ENCODE data around the gene SUPT3H.

The SUPT3H gene

GRCh38 chr6:45375449-45375848 is 2.3 kb downstream of the SUPT3H start:
- no peaks in the 10 kb centered on the region for H3K27me3 ChIP-seq (replicated peaks in 2 of 5; ENCODE audit: control insufficient read depth in 4 of 5, insufficient read depth in 5 of 5, low read length in 4 of 5)
- DNase-seq: no peak
- H3K27ac ChIP-seq (ENCODE audit: insufficient read depth in 1 of 2, low read depth in 1 of 2, low read length in 2 of 2, poor library complexity in 1 of 2, severe bottlenecking in 2 of 2): no peak overlapping the region
- no peaks in the 10 kb centered on the region for H3K9me3 ChIP-seq (ENCODE audit: control extremely low read depth in 1 of 5, control insufficient read depth in 4 of 5, insufficient read depth in 2 of 5, low read depth in 1 of 5, low read length in 4 of 5)
- POLR2A ChIA-PET: no interaction called here
- WGBS (ENCODE audit: insufficient coverage): 100% methylated on average over 1 of the region's 3 CpGs
- H3K4me1 ChIP-seq (ENCODE audit: control extremely low read depth in 1 of 4, control insufficient read depth in 4 of 4, insufficient read depth in 4 of 4, low read length in 3 of 4): peaks cover 9 to 24% (median 14%) of the 10 kb centered on the region in 4 experiments
- H3K36me3 ChIP-seq (ENCODE audit: control insufficient read depth in 4 of 4, insufficient read depth in 4 of 4, low read length in 3 of 4): no peaks in the 10 kb centered on the region
- no peak overlapping the region for H3K4me3 ChIP-seq (ENCODE audit: control insufficient read depth in 1 of 7, extremely low read depth in 1 of 7, insufficient read depth in 4 of 7, low read depth in 2 of 7, low read length in 6 of 7)
- CTCF ChIA-PET: interaction anchor here (0.6 to 1.1 kb wide), 4 partner anchors 8 to 729 kb away, joined by 3 to 4 read pairs (median 4); no protein-coding TSS in a partner anchor

- Histone ChIP-seq H3K4me1 (ENCODE audit: control extremely low read depth in 1 of 4, control insufficient read depth in 4 of 4, insufficient read depth in 4 of 4, low read length in 3 of 4) (peaks cover 6 to 19% (median 12%) of the 10 kb centered on the region in 4 experiments), H3K4me3 (ENCODE audit: control insufficient read depth in 1 of 7, extremely low read depth in 1 of 7, insufficient read depth in 4 of 7, low read depth in 2 of 7, low read length in 6 of 7) (no peak overlapping the region), H3K27ac (ENCODE audit: insufficient read depth in 1 of 2, low read depth in 1 of 2, low read length in 2 of 2, poor library complexity in 1 of 2, severe bottlenecking in 2 of 2) (no peak overlapping the region), H3K36me3 (ENCODE audit: control insufficient read depth in 4 of 4, insufficient read depth in 4 of 4, low read length in 3 of 4) (no peaks in the 10 kb centered on the region), H3K9me3 (ENCODE audit: control extremely low read depth in 1 of 5, control insufficient read depth in 4 of 5, insufficient read depth in 2 of 5, low read depth in 1 of 5, low read length in 4 of 5) (no peaks in the 10 kb centered on the region), H3K27me3 (replicated peaks in 2 of 5; ENCODE audit: control insufficient read depth in 4 of 5, insufficient read depth in 5 of 5, low read length in 4 of 5) (no peaks in the 10 kb centered on the region)
- ChIA-PET POLR2A (no interaction called here), CTCF (no interaction called here)
- DNase-seq: no peak
- WGBS (ENCODE audit: insufficient coverage): no CpG with 5 or more reads among the region's 3 CpGs
These were observed 5.7 kb downstream of the SUPT3H start for GRCh38 chr6:45371924-45372573.

GRCh38 chr6:45369870-45370269 is 7.9 kb downstream of the SUPT3H start:
- Histone ChIP-seq H3K4me3 (ENCODE audit: control insufficient read depth in 1 of 7, extremely low read depth in 1 of 7, insufficient read depth in 4 of 7, low read depth in 2 of 7, low read length in 6 of 7) (no peak overlapping the region), H3K4me1 (ENCODE audit: control extremely low read depth in 1 of 4, control insufficient read depth in 4 of 4, insufficient read depth in 4 of 4, low read length in 3 of 4) (peaks cover 0 to 8% (median 3%) of the 10 kb centered on the region in 4 experiments), H3K36me3 (ENCODE audit: control insufficient read depth in 4 of 4, insufficient read depth in 4 of 4, low read length in 3 of 4) (no peaks in the 10 kb centered on the region), H3K27me3 (replicated peaks in 2 of 5; ENCODE audit: control insufficient read depth in 4 of 5, insufficient read depth in 5 of 5, low read length in 4 of 5) (no peaks in the 10 kb centered on the region), H3K9me3 (ENCODE audit: control extremely low read depth in 1 of 5, control insufficient read depth in 4 of 5, insufficient read depth in 2 of 5, low read depth in 1 of 5, low read length in 4 of 5) (no peaks in the 10 kb centered on the region), H3K27ac (ENCODE audit: insufficient read depth in 1 of 2, low read depth in 1 of 2, low read length in 2 of 2, poor library complexity in 1 of 2, severe bottlenecking in 2 of 2) (no peak overlapping the region)
- POLR2A ChIA-PET: no interaction called here
- CTCF ChIA-PET: interaction anchor here (0.9 kb wide), 1 partner anchor 714 kb away, joined by 3 read pairs; no protein-coding TSS in a partner anchor
- DNase-seq: peak in 2 of 3 donors; percentile 30 to 46
- WGBS (ENCODE audit: insufficient coverage): 17% methylated on average over 1 of the region's 1 CpG

GRCh38 chr6:45367999-45368398 is 9.7 kb downstream of the SUPT3H start:
- ChIA-PET POLR2A (no interaction called here), CTCF (interaction anchor here (1.3 kb wide), 1 partner anchor 17 kb away, joined by 3 read pairs; no protein-coding TSS in a partner anchor)
- Histone ChIP-seq H3K4me3 (ENCODE audit: control insufficient read depth in 1 of 7, extremely low read depth in 1 of 7, insufficient read depth in 4 of 7, low read depth in 2 of 7, low read length in 6 of 7) (no peak overlapping the region), H3K4me1 (ENCODE audit: control extremely low read depth in 1 of 4, control insufficient read depth in 4 of 4, insufficient read depth in 4 of 4, low read length in 3 of 4) (peaks cover 0 to 8% (median 3%) of the 10 kb centered on the region in 4 experiments), H3K36me3 (ENCODE audit: control insufficient read depth in 4 of 4, insufficient read depth in 4 of 4, low read length in 3 of 4) (no peaks in the 10 kb centered on the region), H3K27ac (ENCODE audit: insufficient read depth in 1 of 2, low read depth in 1 of 2, low read length in 2 of 2, poor library complexity in 1 of 2, severe bottlenecking in 2 of 2) (no peak overlapping the region), H3K9me3 (ENCODE audit: control extremely low read depth in 1 of 5, control insufficient read depth in 4 of 5, insufficient read depth in 2 of 5, low read depth in 1 of 5, low read length in 4 of 5) (no peaks in the 10 kb centered on the region), H3K27me3 (replicated peaks in 2 of 5; ENCODE audit: control insufficient read depth in 4 of 5, insufficient read depth in 5 of 5, low read length in 4 of 5) (no peaks in the 10 kb centered on the region)
- DNase-seq: no peak

GRCh38 chr6:45366534-45366933 is 11.2 kb downstream of the SUPT3H start:
- POLR2A ChIA-PET: no interaction called here
- Histone ChIP-seq H3K9me3 (ENCODE audit: control extremely low read depth in 1 of 5, control insufficient read depth in 4 of 5, insufficient read depth in 2 of 5, low read depth in 1 of 5, low read length in 4 of 5) (no peaks in the 10 kb centered on the region), H3K36me3 (ENCODE audit: control insufficient read depth in 4 of 4, insufficient read depth in 4 of 4, low read length in 3 of 4) (peaks cover 0 to 5% (median 0%) of the 10 kb centered on the region in 4 experiments), H3K27me3 (replicated peaks in 2 of 5; ENCODE audit: control insufficient read depth in 4 of 5, insufficient read depth in 5 of 5, low read length in 4 of 5) (no peaks in the 10 kb centered on the region), H3K4me3 (ENCODE audit: control insufficient read depth in 1 of 7, extremely low read depth in 1 of 7, insufficient read depth in 4 of 7, low read depth in 2 of 7, low read length in 6 of 7) (no peak overlapping the region), H3K4me1 (ENCODE audit: control extremely low read depth in 1 of 4, control insufficient read depth in 4 of 4, insufficient read depth in 4 of 4, low read length in 3 of 4) (peaks cover 0 to 8% (median 3%) of the 10 kb centered on the region in 4 experiments), H3K27ac (ENCODE audit: insufficient read depth in 1 of 2, low read depth in 1 of 2, low read length in 2 of 2, poor library complexity in 1 of 2, severe bottlenecking in 2 of 2) (no peak overlapping the region)
- CTCF ChIA-PET: interaction anchor here (0.7 to 1.3 kb wide), 3 partner anchors 16 to 28 kb away, joined by 3 read pairs; no protein-coding TSS in a partner anchor
- 100% methylated on average over 1 of the region's 1 CpG for WGBS (ENCODE audit: insufficient coverage)
- DNase-seq: no peak

GRCh38 chr6:45365036-45365435 is 12.7 kb downstream of the SUPT3H start:
- POLR2A ChIA-PET: no interaction called here
- no CpG with 5 or more reads among the region's 1 CpG for WGBS (ENCODE audit: insufficient coverage)

GRCh38 chr6:45364466-45364865 is 13.3 kb downstream of the SUPT3H start:
- no peak for DNase-seq
- no peaks in the 10 kb centered on the region for H3K9me3 ChIP-seq (ENCODE audit: control extremely low read depth in 1 of 5, control insufficient read depth in 4 of 5, insufficient read depth in 2 of 5, low read depth in 1 of 5, low read length in 4 of 5)
- no peaks in the 10 kb centered on the region for H3K27me3 ChIP-seq (replicated peaks in 2 of 5; ENCODE audit: control insufficient read depth in 4 of 5, insufficient read depth in 5 of 5, low read length in 4 of 5)
- H3K36me3 ChIP-seq (ENCODE audit: control insufficient read depth in 4 of 4, insufficient read depth in 4 of 4, low read length in 3 of 4): peaks cover 0 to 5% (median 0%) of the 10 kb centered on the region in 4 experiments
- H3K4me3 ChIP-seq (ENCODE audit: control insufficient read depth in 1 of 7, extremely low read depth in 1 of 7, insufficient read depth in 4 of 7, low read depth in 2 of 7, low read length in 6 of 7): no peak overlapping the region
- no peak overlapping the region for H3K27ac ChIP-seq (ENCODE audit: insufficient read depth in 1 of 2, low read depth in 1 of 2, low read length in 2 of 2, poor library complexity in 1 of 2, severe bottlenecking in 2 of 2)
- CTCF ChIA-PET: interaction anchor here (0.8 kb wide), 1 partner anchor 10 kb away, joined by 3 read pairs; no protein-coding TSS in a partner anchor
- POLR2A ChIA-PET: no interaction called here
- peaks cover 0 to 4% (median under 1%) of the 10 kb centered on the region in 4 experiments for H3K4me1 ChIP-seq (ENCODE audit: control extremely low read depth in 1 of 4, control insufficient read depth in 4 of 4, insufficient read depth in 4 of 4, low read length in 3 of 4)

More at GRCh38 chr6:45365036-45365435, 12.7 kb downstream of the SUPT3H start:
- Histone ChIP-seq H3K4me3 (ENCODE audit: control insufficient read depth in 1 of 7, extremely low read depth in 1 of 7, insufficient read depth in 4 of 7, low read depth in 2 of 7, low read length in 6 of 7) (no peak overlapping the region), H3K27ac (ENCODE audit: insufficient read depth in 1 of 2, low read depth in 1 of 2, low read length in 2 of 2, poor library complexity in 1 of 2, severe bottlenecking in 2 of 2) (no peak overlapping the region), H3K9me3 (ENCODE audit: control extremely low read depth in 1 of 5, control insufficient read depth in 4 of 5, insufficient read depth in 2 of 5, low read depth in 1 of 5, low read length in 4 of 5) (no peaks in the 10 kb centered on the region), H3K4me1 (ENCODE audit: control extremely low read depth in 1 of 4, control insufficient read depth in 4 of 4, insufficient read depth in 4 of 4, low read length in 3 of 4) (peaks cover 0 to 8% (median 3%) of the 10 kb centered on the region in 4 experiments), H3K27me3 (replicated peaks in 2 of 5; ENCODE audit: control insufficient read depth in 4 of 5, insufficient read depth in 5 of 5, low read length in 4 of 5) (no peaks in the 10 kb centered on the region), H3K36me3 (ENCODE audit: control insufficient read depth in 4 of 4, insufficient read depth in 4 of 4, low read length in 3 of 4) (peaks cover 0 to 5% (median 0%) of the 10 kb centered on the region in 4 experiments)
- CTCF ChIA-PET: interaction anchor here (0.8 to 1.1 kb wide), 2 partner anchors 10 to 14 kb away, joined by 3 to 4 read pairs; no protein-coding TSS in a partner anchor
- DNase-seq: no peak

All from common myeloid progenitor, CD34-positive (primary cell).